IMR-90 (cell line): Measurements from ENCODE around the gene CFAP45. TPM values are rescaled to one million over a fixed set of nuclear protein-coding genes. Genes with fewer than 3 reads are reported as not detected.

Source experiments
- ATAC-seq: fragments of 200-7000 bp; cut with Tn5 transposase; 2 replicates; pipeline ENCODE4 v1.9.1; 2020; ENCODE audit warnings: low read depth, mild to moderate bottlenecking, moderate library complexity
- BruUV-seq: library from RNA; stranded (reverse); fragments of 400-500 nt; replicated peaks from 2 replicates; lab custom pipeline; 2021; lab: Mats Ljungman, UMichigan
- CTCF ChIA-PET: fragments of 300-600 bp; formaldehyde crosslinking; extraction: SDS; loops from one replicate; lab custom pipeline; 2021; ENCODE audit warnings: antibody characterized with exemption; lab: Yijun Ruan, JAX
- POLR2A ChIA-PET: fragments of 300-600 bp; sonication (Branson Sonifier 250); formaldehyde crosslinking; loops from one replicate; lab custom pipeline; 2022; ENCODE audit warnings: antibody characterized with exemption; ENCODE audit not compliant: unreplicated experiment; lab: Charles Lee
- DNase-seq: peaks from one replicate; pipeline ENCODE4 v3.0.0; 2013
- H2AFZ ChIP-seq: replicated peaks from 2 replicates; pipeline ENCODE3; 2013; ENCODE audit warnings: low read length, mild to moderate bottlenecking; ENCODE audit not compliant: poor library complexity
- H2AK5ac ChIP-seq: 2 replicates; pipeline ENCODE4 v1.6.1; 2013; ENCODE audit warnings: low read depth, low read length, inconsistent platforms
- H2AK9ac ChIP-seq: replicated peaks from 2 replicates; pipeline ENCODE3; 2013; ENCODE audit warnings: mild to moderate bottlenecking, low read depth, low read length, moderate library complexity; ENCODE audit not compliant: poor library complexity
- H2BK120ac ChIP-seq: 2 replicates; pipeline ENCODE4 v1.6.1; 2013; ENCODE audit warnings: low read depth, low read length, inconsistent platforms
- H2BK15ac ChIP-seq: 3 replicates; pipeline ENCODE4 v1.6.1; 2013; ENCODE audit warnings: low read depth, low read length, inconsistent platforms
- H2BK20ac ChIP-seq: 2 replicates; pipeline ENCODE4 v1.6.1; 2013; ENCODE audit warnings: low read depth, mild to moderate bottlenecking, inconsistent platforms, low read length, moderate library complexity
- H2BK5ac ChIP-seq: 2 replicates; pipeline ENCODE4 v1.6.1; 2013; ENCODE audit warnings: mild to moderate bottlenecking, low read depth, low read length, inconsistent platforms; ENCODE audit not compliant: poor library complexity, severe bottlenecking
- H3K14ac ChIP-seq: replicated peaks from 2 replicates; pipeline ENCODE4 v1.6.1; 2013; ENCODE audit warnings: low read depth, low read length, inconsistent platforms
- H3K18ac ChIP-seq: 2 replicates; pipeline ENCODE4 v1.6.1; 2013; ENCODE audit warnings: low read depth, low read length, control low read depth
- H3K23ac ChIP-seq: 2 replicates; pipeline ENCODE4 v1.6.1; 2013; ENCODE audit warnings: low read depth, low read length, inconsistent platforms
- H3K27ac ChIP-seq: 2 replicates; pipeline ENCODE4 v1.5.1; 2013; ENCODE audit warnings: mild to moderate bottlenecking, control low read depth, low read length; ENCODE audit not compliant: insufficient read depth
- H3K27me3 ChIP-seq: 2 replicates; pipeline ENCODE4 v1.6.1; 2013; ENCODE audit warnings: low read length; ENCODE audit not compliant: control insufficient read depth, insufficient read depth
- H3K36me3 ChIP-seq: 2 replicates; pipeline ENCODE4 v1.6.1; 2013; ENCODE audit warnings: low read length, mixed read lengths; ENCODE audit not compliant: control insufficient read depth, insufficient read depth
- H3K4ac ChIP-seq: 2 replicates; pipeline ENCODE4 v1.6.1; 2013; ENCODE audit warnings: low read depth, low read length, inconsistent platforms
- H3K4me1 ChIP-seq: 2 replicates; pipeline ENCODE4 v1.6.1; 2013; ENCODE audit warnings: low read length, mixed read lengths; ENCODE audit not compliant: control insufficient read depth, insufficient read depth
- H3K4me2 ChIP-seq: 2 replicates; pipeline ENCODE4 v1.6.1; 2013; ENCODE audit warnings: low read depth, mild to moderate bottlenecking, control low read depth, low read length, moderate library complexity
- H3K4me3 ChIP-seq: 2 replicates; pipeline ENCODE4 v1.5.1; 2013; ENCODE audit warnings: low read depth, mild to moderate bottlenecking, control low read depth, low read length, moderate library complexity; ENCODE audit not compliant: insufficient read depth
- H3K56ac ChIP-seq: 2 replicates; pipeline ENCODE4 v1.6.1; 2013; ENCODE audit warnings: low read length, inconsistent platforms; ENCODE audit not compliant: insufficient read depth; ENCODE audit errors: extremely low read depth
- H3K79me1 ChIP-seq, 2 experiments: 2 replicates each; pipeline ENCODE4 v1.6.1; 2013; ENCODE audit warnings: low read length in 2 of 2, inconsistent platforms in 1 of 2, low read depth in 1 of 2
- H3K9ac ChIP-seq: 2 replicates; pipeline ENCODE4 v1.6.1; 2013; ENCODE audit warnings: low read depth, low read length, control low read depth
- H3K9me1 ChIP-seq: 2 replicates; pipeline ENCODE4 v1.6.1; 2013; ENCODE audit warnings: low read length, inconsistent platforms; ENCODE audit not compliant: insufficient read depth
- H3K9me3 ChIP-seq: 2 replicates; pipeline ENCODE4 v1.6.1; 2013; ENCODE audit warnings: low read length; ENCODE audit not compliant: control insufficient read depth, insufficient read depth
- H4K20me1 ChIP-seq: 2 replicates; pipeline ENCODE4 v1.6.1; 2013; ENCODE audit warnings: low read length, inconsistent platforms; ENCODE audit not compliant: insufficient read depth
- H4K5ac ChIP-seq: 2 replicates; pipeline ENCODE4 v1.6.1; 2013; ENCODE audit warnings: mild to moderate bottlenecking, low read depth, low read length, control low read depth
- H4K8ac ChIP-seq, 2 experiments: 2 replicates each; pipeline ENCODE4 v1.6.1; 2013; ENCODE audit warnings: low read depth in 2 of 2, low read length in 2 of 2, control low read depth in 1 of 2, inconsistent platforms in 1 of 2
- H4K91ac ChIP-seq: 2 replicates; pipeline ENCODE4 v1.6.1; 2013; ENCODE audit warnings: low read depth, low read length, inconsistent platforms; ENCODE audit not compliant: insufficient read depth
- CHD1 ChIP-seq: IDR thresholded peaks from 2 replicates; pipeline ENCODE4 v1.6.1; 2012; ENCODE audit warnings: low read depth, low read length, improper control_type of control experiment
- MXI1 ChIP-seq: IDR thresholded peaks from 2 replicates; pipeline ENCODE4 v1.6.1; 2012; ENCODE audit warnings: low read depth, mild to moderate bottlenecking, low read length, moderate library complexity, borderline replicate concordance
- NFE2L2 ChIP-seq: fragments of 150-350 bp; IDR thresholded peaks from 2 replicates; pipeline ENCODE4 v1.6.1; 2016; ENCODE audit warnings: low read depth, mild to moderate bottlenecking, low read length
- WGBS, 2 experiments: methylation state at CpG; one replicate each; pipeline versions ENCODE4 v1.1.5 to v1.1.7; 2013; ENCODE audit warnings: missing lambda C conversion rate in 2 of 2; ENCODE audit not compliant: insufficient read length in 1 of 2; ENCODE audit errors: extremely low coverage in 2 of 2; 5-methylcytosine and 5-hydroxymethylcytosine counted together
- dilution Hi-C: fragments of 300-500 bp; cut with HindIII; formaldehyde crosslinking; loops from one replicate; pipeline ENCODE4 v1.14.3; 2018; ENCODE audit warnings: low sequenced_read_pairs; ENCODE audit not compliant: unreplicated experiment
- in situ Hi-C: fragments of 300-500 bp; cut with MboI; formaldehyde crosslinking; loops from 3 replicates; pipeline ENCODE4 v1.14.3; 2019; ENCODE audit warnings: low sequenced_read_pairs, inconsistent platforms, mixed read lengths
- intact Hi-C: fragments of 100-400 bp; cut with micrococcal nuclease; formaldehyde crosslinking; loops from 2 replicates; pipeline ENCODE4 v1.10.0; 2022
- polyA plus RNA-seq, 3 experiments: library from polyadenylated mRNA; depleted of rRNA; stranded (reverse); fragments of >200 nt; gene quantifications; 2 replicates each; pipeline ENCODE4 v1.2.3, GENCODE V29; 2012; ENCODE audit warnings: low replicate concordance in 1 of 3
- total RNA-seq: library from RNA; depleted of rRNA; stranded (reverse); fragments of >200 nt; gene quantifications from 2 replicates; pipeline ENCODE4 v1.2.3, GENCODE V29; 2012

Gene CFAP45
- total and polyA plus RNA-seq, 2 of the 4 experiments (the other 2 are of a cell fraction): 0.51 to 0.72 TPM

DNA sequence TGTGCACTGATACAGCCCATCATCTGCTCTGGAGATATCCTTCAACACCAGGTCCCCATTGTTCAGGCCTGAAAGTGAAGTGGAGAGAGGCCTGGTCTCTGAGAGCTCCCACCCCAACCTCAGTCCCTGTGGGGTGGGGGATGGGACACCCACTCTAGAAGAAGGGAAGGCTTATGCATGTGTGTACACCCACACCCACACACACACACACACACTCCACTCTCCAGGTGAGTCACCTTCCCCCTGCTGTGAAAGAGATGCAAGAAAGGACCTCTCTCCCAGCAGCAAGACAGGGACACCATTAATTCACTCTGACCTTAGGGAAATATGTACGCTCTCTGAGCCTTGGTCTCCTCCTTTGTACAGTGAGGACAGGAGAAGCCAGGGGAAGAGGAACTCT lies 43.4 kb downstream of the CFAP45 start:
- DNase-seq: no peak
- Histone ChIP-seq H2BK20ac (no peak overlapping the region), H4K20me1 (no peaks in the 10 kb centered on the region), H2AFZ (no peak overlapping the region), H3K56ac (no peak overlapping the region), H3K4me3 (no peak overlapping the region), H3K36me3 (no peaks in the 10 kb centered on the region), H2BK120ac (no peak overlapping the region), H3K79me1 (peaks cover 0 to 7% of the 10 kb centered on the region in 2 experiments; a peak in 2 of 4 replicates), H3K9ac (no peak overlapping the region), H4K91ac (no peak overlapping the region), H2BK15ac (0 out of 3 replicates have a peak overlapping the region, but pooled peaks have one; percentile 37), H4K8ac (no peak overlapping the region), H3K27me3 (0 out of 2 replicates have a peak, but pooled peaks cover 2% of the 10 kb centered on the region), H3K18ac (no peak overlapping the region), H3K9me1 (0 out of 2 replicates have a peak, but pooled peaks cover 5% of the 10 kb centered on the region), H3K4me2 (no peak overlapping the region), H3K9me3 (no peaks in the 10 kb centered on the region), H2AK9ac (peak overlapping the region; percentile 55), H4K5ac (no peak overlapping the region), H2BK5ac (no peak overlapping the region), H3K27ac (no peak overlapping the region), H2AK5ac (no peak overlapping the region), H3K4me1 (peaks cover 1% of the 10 kb centered on the region; the same call in 1 of the 2 replicates), H3K4ac (no peak overlapping the region), H3K14ac (no peak overlapping the region), H3K23ac (no peak overlapping the region)
- ChIA-PET CTCF (interaction anchor here (0.6 kb wide), 1 partner anchor 40 kb away, joined by 4 read pairs; no protein-coding TSS in a partner anchor), POLR2A (no interaction called here)
- no TSS peak for BruUV-seq
- TF ChIP-seq NFE2L2 (no peak), MXI1 (no peak), CHD1 (no peak)
- intact Hi-C loops: no loop called here
- WGBS, 2 experiments: no CpG with 5 or more reads among the region's 1 CpG
- dilution Hi-C loops: no loop called here
- in situ Hi-C loops: no loop called here
- no peak for ATAC-seq
